A673 (cell line): ENCODE measurements around the gene SCN3B.

Source experiments
- EZH2 ChIP-seq: fragments of 200-600 bp; sonication (generic); IDR thresholded peaks from 2 replicates; pipeline ENCODE4 v1.6.1; 2017; ENCODE audit warnings: borderline replicate concordance, low read depth, mild to moderate bottlenecking, mixed read lengths, antibody characterized with exemption, low read length; ENCODE audit not compliant: poor library complexity, severe bottlenecking
- TF ChIP-seq, protein P1 (sequence below): fragments of 300-800, 200-600 bp; sonication (generic); conservative IDR thresholded peaks from 2 replicates; pipeline ENCODE4 v1.5.1; 2017; ENCODE audit warnings: low read depth, mild to moderate bottlenecking, antibody characterized with exemption, low read length, moderate library complexity, mixed read lengths

DNA sequence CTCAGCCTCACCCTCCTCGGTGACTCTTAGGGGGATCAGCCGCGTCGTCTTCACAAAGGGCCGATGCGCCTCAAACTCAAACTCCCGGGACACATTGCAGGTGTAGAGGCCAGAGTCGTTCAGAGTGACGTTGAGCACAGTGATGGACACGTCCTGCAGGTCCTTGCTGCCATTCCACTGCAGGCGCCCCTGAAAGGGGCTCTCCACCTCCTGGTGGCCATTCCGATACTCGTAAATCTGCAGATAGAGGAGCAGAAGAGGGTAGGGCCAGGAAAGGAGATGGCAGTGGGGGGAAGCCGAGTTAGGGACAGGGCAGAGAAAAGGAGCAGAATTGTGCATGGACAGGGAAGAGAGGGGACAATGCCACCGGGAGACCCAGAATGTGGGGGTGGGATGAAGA is 12.0 kb downstream of the SCN3B start:
- TF ChIP-seq, protein P1, sequence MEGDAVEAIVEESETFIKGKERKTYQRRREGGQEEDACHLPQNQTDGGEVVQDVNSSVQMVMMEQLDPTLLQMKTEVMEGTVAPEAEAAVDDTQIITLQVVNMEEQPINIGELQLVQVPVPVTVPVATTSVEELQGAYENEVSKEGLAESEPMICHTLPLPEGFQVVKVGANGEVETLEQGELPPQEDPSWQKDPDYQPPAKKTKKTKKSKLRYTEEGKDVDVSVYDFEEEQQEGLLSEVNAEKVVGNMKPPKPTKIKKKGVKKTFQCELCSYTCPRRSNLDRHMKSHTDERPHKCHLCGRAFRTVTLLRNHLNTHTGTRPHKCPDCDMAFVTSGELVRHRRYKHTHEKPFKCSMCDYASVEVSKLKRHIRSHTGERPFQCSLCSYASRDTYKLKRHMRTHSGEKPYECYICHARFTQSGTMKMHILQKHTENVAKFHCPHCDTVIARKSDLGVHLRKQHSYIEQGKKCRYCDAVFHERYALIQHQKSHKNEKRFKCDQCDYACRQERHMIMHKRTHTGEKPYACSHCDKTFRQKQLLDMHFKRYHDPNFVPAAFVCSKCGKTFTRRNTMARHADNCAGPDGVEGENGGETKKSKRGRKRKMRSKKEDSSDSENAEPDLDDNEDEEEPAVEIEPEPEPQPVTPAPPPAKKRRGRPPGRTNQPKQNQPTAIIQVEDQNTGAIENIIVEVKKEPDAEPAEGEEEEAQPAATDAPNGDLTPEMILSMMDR = peak; percentile 11; the same call in 1 of the 2 replicates
- no peak for TF ChIP-seq EZH2
